BE2C (cell line): Measurements from ENCODE around the gene FARP1.
A peak's percentile ranks its signal among the peaks of the same experiment; 100 is the strongest.

Source experiments
- DNase-seq: peaks from one replicate; pipeline ENCODE4 v3.0.0-alpha.2; 2020
- H3K27me3 ChIP-seq: fragments of 250-450 bp; sonication (Bioruptor Pico); 2 replicates; pipeline ENCODE4 v1.5.1; 2020; ENCODE audit warnings: mild to moderate bottlenecking
- H3K36me3 ChIP-seq: fragments of 250-450 bp; sonication (Bioruptor Pico); 2 replicates; pipeline ENCODE4 v1.5.1; 2020; ENCODE audit warnings: mild to moderate bottlenecking
- H3K4me1 ChIP-seq: fragments of 250-450 bp; sonication (Bioruptor Pico); 2 replicates; pipeline ENCODE4 v1.5.1; 2020
- H3K4me3 ChIP-seq: 2 replicates; pipeline ENCODE4 v1.5.1; 2011; ENCODE audit warnings: low read depth, low read length
- H3K9me3 ChIP-seq: fragments of 250-450 bp; sonication (Bioruptor Pico); 2 replicates; pipeline ENCODE4 v1.5.1; 2020
- TF ChIP-seq, protein P1 (sequence below): IDR thresholded peaks from 2 replicates; pipeline ENCODE4 v1.5.1; 2012; ENCODE audit warnings: mild to moderate bottlenecking, low read depth, low read length

FARP1 gene

DNA sequence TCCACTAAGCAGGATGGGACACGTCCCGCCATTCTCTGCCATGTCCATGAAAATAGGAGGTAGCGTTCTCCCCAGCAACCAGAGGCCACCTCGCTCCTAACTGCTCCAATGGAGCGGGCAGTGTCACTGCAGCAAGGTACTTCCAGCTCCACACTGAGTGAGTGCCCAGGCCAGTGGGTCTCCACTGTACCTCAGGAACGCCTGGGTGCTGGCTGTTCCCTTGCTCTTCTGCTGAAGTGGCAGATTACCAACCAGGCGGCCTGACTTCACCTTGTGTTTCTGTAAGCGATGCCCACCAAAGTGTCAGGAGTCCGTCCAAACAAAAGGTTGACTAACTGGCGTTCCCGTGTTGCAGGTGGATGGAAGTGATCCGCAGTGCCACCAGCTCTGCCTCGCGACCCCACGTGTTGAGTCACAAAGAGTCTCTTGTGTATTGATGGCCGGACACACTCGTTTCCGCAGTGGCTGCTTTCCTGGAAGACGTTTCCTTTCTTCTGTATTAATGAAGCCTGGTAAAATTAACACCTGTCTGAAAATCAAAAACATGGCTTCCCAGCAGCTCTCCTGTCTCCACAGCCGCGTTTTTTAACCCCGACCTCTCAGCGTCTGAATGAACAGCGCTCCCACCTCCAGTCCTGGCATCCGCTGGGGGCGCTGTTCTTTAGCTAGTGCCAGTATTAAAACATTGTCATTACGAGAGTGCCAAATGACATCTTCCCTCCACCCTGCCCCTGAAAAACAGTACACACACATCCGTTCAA, 305.2 kb downstream of the FARP1 start:
- DNase-seq, result peak; percentile 87

DNA sequence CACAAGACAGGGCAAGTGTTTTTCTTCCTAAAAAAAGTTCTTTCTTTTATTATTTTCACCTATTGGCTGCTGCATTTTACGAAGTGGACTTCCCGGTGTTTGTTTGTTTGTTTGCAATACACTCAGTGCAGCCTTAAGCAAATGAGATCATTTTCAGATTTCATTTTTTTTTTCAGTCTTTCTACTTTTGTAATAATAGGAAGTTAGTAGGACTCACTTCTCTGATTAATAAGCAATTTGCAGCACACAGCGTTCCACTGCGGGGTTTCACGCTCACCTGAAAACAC, 305.7 kb downstream of the FARP1 start:
- Histone ChIP-seq H3K4me3 (no peak overlapping the region), H3K27me3 (no peaks in the 10 kb centered on the region), H3K36me3 (peaks cover 48% of the 10 kb centered on the region), H3K9me3 (no peaks in the 10 kb centered on the region), H3K4me1 (no peaks in the 10 kb centered on the region)
- DNase-seq, result no peak
- TF ChIP-seq, protein P1, sequence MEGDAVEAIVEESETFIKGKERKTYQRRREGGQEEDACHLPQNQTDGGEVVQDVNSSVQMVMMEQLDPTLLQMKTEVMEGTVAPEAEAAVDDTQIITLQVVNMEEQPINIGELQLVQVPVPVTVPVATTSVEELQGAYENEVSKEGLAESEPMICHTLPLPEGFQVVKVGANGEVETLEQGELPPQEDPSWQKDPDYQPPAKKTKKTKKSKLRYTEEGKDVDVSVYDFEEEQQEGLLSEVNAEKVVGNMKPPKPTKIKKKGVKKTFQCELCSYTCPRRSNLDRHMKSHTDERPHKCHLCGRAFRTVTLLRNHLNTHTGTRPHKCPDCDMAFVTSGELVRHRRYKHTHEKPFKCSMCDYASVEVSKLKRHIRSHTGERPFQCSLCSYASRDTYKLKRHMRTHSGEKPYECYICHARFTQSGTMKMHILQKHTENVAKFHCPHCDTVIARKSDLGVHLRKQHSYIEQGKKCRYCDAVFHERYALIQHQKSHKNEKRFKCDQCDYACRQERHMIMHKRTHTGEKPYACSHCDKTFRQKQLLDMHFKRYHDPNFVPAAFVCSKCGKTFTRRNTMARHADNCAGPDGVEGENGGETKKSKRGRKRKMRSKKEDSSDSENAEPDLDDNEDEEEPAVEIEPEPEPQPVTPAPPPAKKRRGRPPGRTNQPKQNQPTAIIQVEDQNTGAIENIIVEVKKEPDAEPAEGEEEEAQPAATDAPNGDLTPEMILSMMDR, result no peak

More for the DNA sequence above, 305.2 kb downstream of the FARP1 start:
- H3K27me3 ChIP-seq, result no peaks in the 10 kb centered on the region
- no peaks in the 10 kb centered on the region for H3K9me3 ChIP-seq
- no peak overlapping the region for H3K4me3 ChIP-seq
- TF ChIP-seq, protein P1, result peak; percentile 93
- peaks cover 43% of the 10 kb centered on the region for H3K36me3 ChIP-seq
- H3K4me1 ChIP-seq, result peaks cover 1% of the 10 kb centered on the region; the same call in 1 of the 2 replicates

DNA sequence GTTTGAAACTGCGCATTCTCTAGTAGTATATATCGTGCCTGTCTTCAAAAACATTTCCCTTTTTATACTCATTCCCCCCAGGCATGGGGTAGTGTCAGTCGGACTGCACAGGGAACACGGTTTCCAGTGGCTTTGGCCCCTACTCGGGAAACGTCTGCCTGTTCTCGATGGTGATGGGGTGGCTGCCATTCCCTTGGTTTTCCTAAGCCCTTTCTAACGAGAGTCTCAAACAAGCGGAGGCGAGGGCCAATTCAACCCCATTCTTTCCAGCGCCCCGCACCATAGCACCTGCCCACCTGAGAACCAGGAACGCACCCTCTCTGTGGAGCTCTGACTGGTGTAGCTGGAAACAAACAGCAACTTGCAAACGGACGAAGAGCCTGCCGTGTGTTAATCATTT, 306.4 kb downstream of the FARP1 start:
- DNase-seq, result no peak
- Histone ChIP-seq H3K4me3 (no peak overlapping the region), H3K9me3 (no peaks in the 10 kb centered on the region), H3K36me3 (peaks cover 52% of the 10 kb centered on the region), H3K27me3 (no peaks in the 10 kb centered on the region), H3K4me1 (peaks cover 3% of the 10 kb centered on the region)
- TF ChIP-seq, protein P1, result no peak

DNA sequence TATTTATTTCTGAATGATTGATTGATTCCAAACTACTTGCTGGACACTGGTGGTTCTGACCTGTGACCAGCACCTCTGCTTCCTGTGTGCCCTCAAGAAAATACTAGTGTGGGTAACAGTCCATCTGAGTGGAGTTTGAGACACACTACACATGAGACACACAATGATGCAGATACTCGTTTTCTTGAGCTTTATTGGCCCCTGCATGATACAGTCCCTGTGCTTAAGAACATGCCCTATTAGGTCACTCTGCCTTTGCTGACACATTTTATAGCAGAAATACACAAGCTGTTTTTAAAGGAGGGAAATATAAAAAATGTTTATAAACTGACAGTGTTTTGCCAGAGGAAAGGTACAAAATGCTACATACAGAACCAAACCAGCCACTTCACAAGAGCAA, 307.1 kb downstream of the FARP1 start:
- no peaks in the 10 kb centered on the region for H3K27me3 ChIP-seq
- H3K9me3 ChIP-seq, result no peaks in the 10 kb centered on the region
- TF ChIP-seq, protein P1, result no peak
- H3K36me3 ChIP-seq, result peaks cover 54% of the 10 kb centered on the region
- no peak overlapping the region for H3K4me3 ChIP-seq
- peaks cover 6% of the 10 kb centered on the region for H3K4me1 ChIP-seq
- DNase-seq, result no peak

DNA sequence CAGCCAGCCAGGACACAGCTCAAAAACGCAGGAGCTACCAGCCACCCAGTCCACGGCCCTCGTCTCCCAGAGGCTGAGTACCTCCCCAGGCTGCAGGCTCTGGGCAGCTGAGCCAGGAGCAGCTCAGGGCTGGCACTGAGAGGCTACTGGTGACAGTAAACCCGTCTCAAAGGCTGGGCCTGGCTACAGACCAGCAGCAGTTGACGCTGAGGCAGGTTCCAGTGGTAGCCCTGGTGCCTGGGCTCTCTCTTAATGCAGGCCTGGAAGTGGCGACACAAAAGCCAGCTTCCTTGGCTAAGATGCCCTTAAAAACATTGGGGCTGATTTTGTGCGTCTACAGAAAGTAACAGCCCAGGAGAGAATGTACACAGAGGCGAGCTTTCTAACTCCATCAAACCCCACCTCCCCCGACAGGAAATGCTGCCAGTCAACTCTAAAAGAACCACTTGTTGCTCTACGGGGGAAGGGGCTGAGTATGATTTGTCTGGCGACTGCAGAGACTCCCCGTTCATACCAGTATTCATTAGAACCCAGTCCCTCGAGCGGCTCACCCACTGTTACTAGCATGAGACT, 307.7 kb downstream of the FARP1 start:
- TF ChIP-seq, protein P1, result no peak
- no peak overlapping the region for H3K4me3 ChIP-seq
- H3K4me1 ChIP-seq, result peaks cover 6% of the 10 kb centered on the region
- H3K9me3 ChIP-seq, result no peaks in the 10 kb centered on the region
- no peak for DNase-seq
- H3K27me3 ChIP-seq, result no peaks in the 10 kb centered on the region
- H3K36me3 ChIP-seq, result peaks cover 55% of the 10 kb centered on the region
